Measurements from ENCODE around the gene ATP9B. TPM values are rescaled to one million over a fixed set of nuclear protein-coding genes. Genes with fewer than 3 reads are reported as not detected.

ATP9B gene
- total RNA-seq, 1 donor from 2014 or later: 16.2 TPM

- Histone ChIP-seq H3K36me3 (ENCODE audit: control insufficient read depth, insufficient read depth, low read length) (no peaks in the 10 kb centered on the region), H3K4me3 (ENCODE audit: low read depth, low read length) (no peak overlapping the region), H3K27me3 (ENCODE audit: control insufficient read depth, insufficient read depth, low read length) (no peaks in the 10 kb centered on the region)
- TF ChIP-seq CTCF (IDR thresholded peaks at IDR 0.05; ENCODE audit: insufficient read depth, low read length, poor library complexity, severe bottlenecking): no peak
- DNase-seq (ENCODE audit: low read depth): no peak
These were observed 249.0 kb downstream of the ATP9B start for GRCh38 chr18:79318142-79318673.

GRCh38 chr18:79320216-79320850, 251.1 kb downstream of the ATP9B start:
- DNase-seq (ENCODE audit: low read depth): no peak
- Histone ChIP-seq H3K4me3 (ENCODE audit: low read depth, low read length) (no peak overlapping the region), H3K27me3 (ENCODE audit: control insufficient read depth, insufficient read depth, low read length) (no peaks in the 10 kb centered on the region), H3K36me3 (ENCODE audit: control insufficient read depth, insufficient read depth, low read length) (no peaks in the 10 kb centered on the region)
- no peak for TF ChIP-seq CTCF (IDR thresholded peaks at IDR 0.05; ENCODE audit: insufficient read depth, low read length, poor library complexity, severe bottlenecking)

DNA sequence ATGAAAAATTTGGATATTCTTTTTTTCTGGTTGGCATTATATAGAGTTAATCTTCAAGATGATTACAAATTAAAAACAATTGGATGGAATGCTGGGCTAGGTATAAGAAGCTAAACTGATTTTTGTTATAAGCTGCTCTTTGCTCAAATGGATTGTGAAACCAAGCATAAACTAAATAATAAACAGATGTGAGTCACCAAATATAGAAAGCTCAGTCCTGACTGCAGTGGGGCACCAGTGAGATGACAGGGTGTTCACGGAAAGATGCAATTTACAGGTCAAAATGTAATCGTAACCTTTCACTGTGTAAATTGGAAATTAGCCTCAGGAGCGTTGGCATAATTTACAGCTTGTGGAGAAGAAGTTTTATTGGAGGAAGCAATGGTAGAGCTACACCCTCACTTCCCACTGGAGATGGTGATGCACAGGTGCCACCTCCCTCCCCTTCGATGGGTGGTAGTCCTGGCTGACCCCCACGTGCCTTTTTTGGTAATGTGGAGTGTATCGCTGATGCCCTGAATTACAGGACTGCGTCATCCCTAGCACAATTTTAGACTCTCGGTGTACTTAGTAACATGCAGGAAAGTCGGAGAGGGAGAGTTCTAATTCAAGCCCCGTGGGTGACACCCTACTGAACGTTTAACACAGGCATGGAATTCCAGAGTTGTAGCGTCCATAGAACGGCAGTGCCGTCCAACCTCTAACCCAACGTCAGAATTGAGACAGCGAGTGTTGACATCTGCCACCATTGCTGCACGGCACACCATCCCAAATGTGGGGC, 252.6 kb downstream of the ATP9B start:
- Histone ChIP-seq H3K27me3 (ENCODE audit: control insufficient read depth, insufficient read depth, low read length) (no peaks in the 10 kb centered on the region), H3K36me3 (ENCODE audit: control insufficient read depth, insufficient read depth, low read length) (no peaks in the 10 kb centered on the region), H3K4me3 (ENCODE audit: low read depth, low read length) (no peak overlapping the region)
- DNase-seq (ENCODE audit: low read depth): no peak
- TF ChIP-seq CTCF (IDR thresholded peaks at IDR 0.05; ENCODE audit: insufficient read depth, low read length, poor library complexity, severe bottlenecking): no peak

DNA sequence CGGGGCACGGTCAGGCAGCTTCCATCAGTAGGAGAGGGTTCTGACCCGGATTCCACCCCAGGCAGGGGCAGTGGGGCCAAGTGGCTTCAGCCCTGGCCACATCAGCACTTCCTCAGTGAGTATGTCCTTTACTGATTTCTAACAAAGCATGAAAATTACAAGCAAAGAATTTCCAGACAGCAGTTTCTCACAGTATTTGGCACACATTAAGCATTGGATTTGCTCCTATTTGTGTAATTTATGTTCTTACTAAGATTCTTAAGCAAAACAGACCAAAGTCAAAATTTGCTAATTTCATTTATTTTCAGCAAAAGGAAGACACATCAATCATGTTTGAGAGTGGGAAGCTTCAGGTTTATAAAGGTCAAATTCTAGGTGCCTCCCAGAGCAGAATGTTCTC, 253.2 kb downstream of the ATP9B start:
- Histone ChIP-seq H3K4me3 (ENCODE audit: low read depth, low read length) (no peak overlapping the region), H3K27me3 (ENCODE audit: control insufficient read depth, insufficient read depth, low read length) (no peaks in the 10 kb centered on the region), H3K36me3 (ENCODE audit: control insufficient read depth, insufficient read depth, low read length) (no peaks in the 10 kb centered on the region)
- no peak for DNase-seq (ENCODE audit: low read depth)
- TF ChIP-seq CTCF (IDR thresholded peaks at IDR 0.05; ENCODE audit: insufficient read depth, low read length, poor library complexity, severe bottlenecking): no peak

- no peak overlapping the region for H3K4me3 ChIP-seq (ENCODE audit: low read depth, low read length)
- no peak for TF ChIP-seq CTCF (IDR thresholded peaks at IDR 0.05; ENCODE audit: insufficient read depth, low read length, poor library complexity, severe bottlenecking)
- no peak for DNase-seq (ENCODE audit: low read depth)
- H3K36me3 ChIP-seq (ENCODE audit: control insufficient read depth, insufficient read depth, low read length): no peaks in the 10 kb centered on the region
- no peaks in the 10 kb centered on the region for H3K27me3 ChIP-seq (ENCODE audit: control insufficient read depth, insufficient read depth, low read length)
These were observed 254.3 kb downstream of the ATP9B start for GRCh38 chr18:79323471-79323870.
